Hepatic stellate cell (primary cell): ENCODE measurements around the gene SPATS2.
"Not testable (repeated sequence)": the region's sequence is repeated elsewhere in the genome, so short reads cannot be mapped to it uniquely, and the experiment has no call there.

Source experiments
- DNase-seq: peaks from one replicate; pipeline ENCODE4 v3.0.0; 2011; ENCODE audit warnings: low spot score

Gene SPATS2

DNA sequence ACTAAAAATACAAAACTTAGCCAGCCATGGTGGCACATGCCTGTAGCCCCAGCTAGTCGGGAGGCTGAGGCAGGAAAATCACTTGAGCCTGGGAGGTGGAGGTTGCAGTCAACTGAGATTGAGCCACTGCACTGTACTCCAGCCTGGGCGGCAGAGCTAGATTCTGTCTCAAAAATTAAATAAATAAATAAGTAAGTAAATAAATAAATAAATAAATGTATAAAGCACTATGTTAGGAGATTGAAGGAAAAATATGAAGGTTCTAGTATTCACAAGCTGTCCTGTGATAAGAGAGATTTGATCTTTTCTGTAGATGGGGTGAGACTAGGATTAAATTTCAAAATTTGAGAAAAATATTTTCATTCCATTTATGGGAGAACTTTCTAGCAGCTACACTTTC is 14.9 kb upstream of the SPATS2 start:
- DNase-seq: no peak

DNA sequence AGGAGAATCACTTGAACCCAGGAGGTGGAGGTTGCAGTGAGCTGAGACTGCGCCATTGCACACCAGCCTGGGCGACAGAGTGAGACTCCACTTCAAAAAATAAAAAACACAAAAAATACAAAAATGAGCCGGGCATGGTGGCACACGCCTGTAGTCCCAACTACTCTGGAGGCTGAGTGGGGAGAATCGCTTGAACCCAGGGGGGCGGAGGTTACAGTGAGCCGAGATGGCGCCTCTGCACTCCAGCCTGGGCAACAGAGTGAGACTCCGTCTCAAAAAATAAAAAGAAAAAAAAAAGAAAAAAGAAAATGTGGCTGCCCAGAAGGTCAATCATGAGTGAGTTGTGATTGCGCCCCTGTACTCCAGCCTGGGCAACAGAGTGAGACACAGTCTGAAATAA is 11.3 kb upstream of the SPATS2 start:
- no peak for DNase-seq

DNA sequence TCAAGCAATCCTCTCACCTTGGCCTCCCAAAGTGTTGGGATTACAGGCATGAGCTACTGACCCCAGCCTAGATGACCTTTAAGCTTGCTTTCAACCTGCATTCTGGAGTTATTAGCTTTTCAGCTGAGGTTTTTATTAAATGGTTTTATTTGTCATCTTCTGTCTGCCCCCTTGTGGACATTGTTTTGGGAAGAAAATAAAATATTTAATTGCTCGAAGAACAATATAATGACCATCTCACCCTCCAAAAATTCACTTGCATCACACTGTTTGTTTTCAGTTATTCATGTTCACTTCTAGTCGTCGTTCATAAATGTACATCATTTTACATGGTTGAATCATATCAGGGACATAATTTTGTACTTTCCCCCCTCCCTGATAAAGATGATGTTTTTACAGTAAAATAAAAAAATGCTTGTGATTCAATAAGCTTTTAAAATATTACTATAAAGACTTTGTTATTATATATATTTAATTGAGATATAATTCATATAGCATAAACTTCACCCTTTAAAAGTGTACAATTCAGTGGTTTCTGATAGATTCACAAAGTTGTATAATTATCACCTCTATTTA is 10.1 kb upstream of the SPATS2 start:
- no peak for DNase-seq

DNA sequence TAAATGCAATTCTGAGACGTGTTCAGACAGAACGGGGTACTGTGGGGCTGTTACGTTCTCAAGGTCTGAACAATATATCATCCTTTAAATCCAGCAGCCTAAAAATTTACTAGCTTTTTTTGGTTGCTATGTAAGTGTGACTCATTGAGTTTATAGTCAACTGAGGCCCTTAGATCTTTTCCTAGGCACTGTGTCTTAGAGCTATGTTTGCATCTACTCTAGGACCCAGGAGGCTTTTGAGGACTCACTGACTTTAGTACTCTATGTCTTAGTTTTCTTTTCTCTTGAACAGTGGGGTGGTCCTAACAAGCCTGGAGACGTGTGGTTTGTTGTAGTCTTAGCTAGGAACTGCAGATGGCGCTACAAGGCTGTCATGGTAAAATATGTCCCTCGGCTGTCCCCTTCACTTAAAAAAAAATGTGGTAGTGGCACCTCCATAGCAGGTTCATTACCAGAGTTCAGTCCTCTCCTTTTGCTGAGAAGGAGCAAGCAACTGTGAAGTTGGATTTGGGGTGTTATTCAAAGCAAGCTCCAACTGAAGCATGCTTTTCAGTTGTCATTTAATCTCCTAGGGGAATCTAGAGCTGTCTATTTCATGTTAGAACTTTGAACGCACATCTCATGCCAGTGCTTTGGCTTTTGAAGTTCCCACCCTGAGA is 8.7 kb upstream of the SPATS2 start:
- no peak for DNase-seq

DNA sequence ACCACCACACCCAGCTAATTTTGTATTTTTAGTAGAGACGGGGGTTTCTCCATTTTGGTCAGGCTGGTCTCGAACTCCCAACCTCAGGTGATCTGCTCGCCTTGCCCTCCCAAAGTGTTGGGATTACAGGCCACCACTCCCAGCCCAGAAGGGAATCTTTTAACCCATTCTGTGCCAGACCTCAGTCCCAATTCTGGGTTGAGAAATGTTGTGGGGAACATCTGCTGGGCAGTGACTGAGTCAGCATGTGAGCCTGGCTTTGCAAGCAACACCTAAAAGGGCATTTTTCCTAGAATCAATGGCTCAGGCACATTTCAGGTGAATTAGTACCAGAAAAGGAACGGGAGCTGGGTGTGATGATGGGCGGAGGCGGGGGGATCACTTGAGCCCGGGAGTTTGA is 7.6 kb upstream of the SPATS2 start:
- no peak for DNase-seq

DNA sequence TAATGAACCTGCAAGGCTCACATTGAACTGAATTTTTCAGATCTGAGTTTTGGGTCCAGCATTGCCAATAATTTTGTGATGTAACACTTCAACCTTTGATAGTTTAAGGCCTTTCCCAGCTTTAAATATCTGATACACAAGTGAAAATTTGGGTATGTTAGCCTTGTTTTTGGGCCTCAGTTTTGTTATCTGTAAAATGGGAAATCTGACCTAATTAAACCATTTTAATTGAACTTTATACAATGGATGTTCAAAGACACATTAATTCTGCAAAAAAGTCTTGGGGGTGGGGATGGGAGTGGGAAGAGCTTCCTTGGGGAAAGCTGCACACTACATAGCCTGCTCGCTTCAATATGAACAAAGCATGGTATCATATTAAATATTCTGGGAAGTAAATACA is 5.2 kb upstream of the SPATS2 start:
- DNase-seq: no peak

DNA sequence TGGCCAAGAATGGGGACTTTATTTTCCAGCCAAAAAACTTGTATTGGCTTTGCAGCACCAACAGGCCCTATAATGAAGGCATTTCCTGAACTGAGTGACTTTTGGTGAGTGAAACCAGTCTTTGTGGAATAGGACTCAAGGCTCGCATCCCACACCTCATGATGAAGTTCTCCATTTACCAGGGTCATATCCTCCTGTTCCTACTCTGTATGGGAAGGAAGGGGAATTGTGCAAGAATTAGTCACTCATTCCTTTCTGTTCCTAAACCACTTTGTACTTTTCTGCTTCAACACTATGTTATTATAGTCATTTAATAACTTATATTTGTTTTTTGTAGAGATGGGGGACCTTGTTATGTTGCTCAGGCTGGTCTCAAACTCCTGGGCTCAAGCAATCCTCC is 2.3 kb upstream of the SPATS2 start:
- peak; percentile 71 for DNase-seq

DNA sequence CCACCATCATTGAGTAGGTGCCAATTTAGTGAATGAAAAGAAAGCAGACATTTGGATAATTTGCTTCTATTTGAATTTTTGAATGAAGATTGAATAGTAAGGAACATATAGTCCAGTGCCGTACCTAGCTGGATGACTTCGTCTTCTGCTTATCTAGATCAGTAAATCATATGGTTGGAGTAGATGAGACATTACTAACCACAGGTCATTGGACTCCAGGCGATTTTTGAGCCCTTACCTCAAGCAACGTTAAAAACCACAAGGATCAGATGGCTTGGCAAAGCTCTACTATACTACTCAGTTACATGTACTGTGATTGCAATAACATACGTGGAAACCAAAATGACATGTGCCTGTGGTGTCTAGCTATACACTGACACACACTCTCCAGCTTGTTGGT is 1.7 kb upstream of the SPATS2 start:
- DNase-seq: no peak

DNA sequence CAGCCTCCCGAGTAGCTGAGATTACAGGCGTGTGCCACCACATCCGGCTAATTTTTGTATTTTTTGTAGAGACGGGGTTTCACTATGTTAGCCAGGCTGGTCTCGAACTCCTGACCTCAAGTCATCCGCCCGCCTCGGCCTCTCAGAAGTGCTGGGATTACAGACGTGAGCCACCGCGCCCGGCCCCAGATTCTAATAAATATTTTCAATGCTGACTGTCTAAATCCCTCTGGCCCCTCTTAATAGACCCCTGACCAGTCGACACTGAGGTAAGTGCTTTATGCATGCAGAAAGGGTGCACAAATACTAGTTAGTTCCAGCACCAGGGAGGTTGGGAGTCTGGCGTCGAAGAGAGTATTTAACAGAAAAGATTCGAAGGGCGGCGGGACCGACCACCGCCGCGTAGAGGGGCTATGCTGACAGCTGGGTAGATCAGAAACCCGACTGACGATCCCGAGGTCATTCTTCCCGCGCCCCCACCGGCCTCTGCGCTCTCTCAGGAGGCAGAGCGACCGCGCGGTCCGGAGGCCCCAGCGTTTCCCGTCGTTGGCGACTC is 1.1 kb upstream of the SPATS2 start:
- DNase-seq: no peak

DNA sequence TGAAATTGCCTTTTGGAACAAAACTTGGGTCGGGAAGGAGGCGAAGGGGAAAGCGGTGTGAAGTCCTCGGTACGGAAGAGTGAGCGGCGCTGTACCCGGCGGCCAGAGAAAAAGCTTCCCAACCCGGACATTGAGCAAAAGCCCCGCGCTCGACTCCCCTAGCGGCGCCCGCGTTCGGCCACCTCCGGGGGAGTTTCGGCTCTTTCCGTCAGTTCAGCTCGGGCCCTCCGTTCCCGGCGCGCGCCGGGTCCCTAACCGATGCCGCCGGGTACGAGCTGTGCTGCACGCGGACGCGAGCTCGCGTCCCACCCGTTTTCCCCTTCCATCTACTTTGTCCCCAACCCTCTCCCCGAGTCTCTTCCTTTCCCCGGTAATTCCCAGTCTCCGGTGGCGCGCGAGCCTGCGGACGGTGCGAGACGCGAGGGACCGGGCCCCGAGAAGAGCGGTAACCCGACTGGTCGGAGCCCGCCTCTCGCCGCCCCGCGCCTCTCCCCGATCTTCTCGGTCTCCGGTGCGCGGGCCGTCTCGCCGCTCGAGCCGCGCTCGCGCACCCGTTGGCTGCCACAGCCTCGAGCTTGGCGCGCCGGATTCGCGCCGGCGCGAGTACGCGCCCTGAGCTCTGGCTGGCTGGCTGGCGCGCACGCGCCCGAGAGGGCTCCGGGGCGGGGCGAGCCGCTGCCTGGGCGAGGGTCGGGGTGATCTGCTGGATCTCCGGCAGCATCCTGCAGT is 446 bp upstream of the SPATS2 start:
- peak; percentile 95 for DNase-seq

DNA sequence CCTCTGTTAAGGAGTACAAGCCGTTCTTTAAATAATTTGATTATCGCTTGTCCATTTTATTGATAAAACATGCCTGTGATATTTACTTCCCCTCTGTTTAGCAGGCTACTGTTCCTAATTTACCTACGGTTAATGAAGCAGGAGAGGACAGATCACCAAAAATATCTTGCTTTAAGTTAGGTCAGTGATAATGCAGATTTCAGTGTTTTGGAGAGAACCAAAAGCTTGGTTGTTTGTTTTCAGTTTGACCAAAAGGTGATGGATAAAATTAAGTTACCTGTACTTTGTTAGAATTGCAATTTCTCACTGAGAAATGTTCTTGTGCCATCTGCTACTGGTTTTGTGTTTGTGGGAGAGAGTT is 958 bp downstream of the SPATS2 start:
- no peak for DNase-seq

DNA sequence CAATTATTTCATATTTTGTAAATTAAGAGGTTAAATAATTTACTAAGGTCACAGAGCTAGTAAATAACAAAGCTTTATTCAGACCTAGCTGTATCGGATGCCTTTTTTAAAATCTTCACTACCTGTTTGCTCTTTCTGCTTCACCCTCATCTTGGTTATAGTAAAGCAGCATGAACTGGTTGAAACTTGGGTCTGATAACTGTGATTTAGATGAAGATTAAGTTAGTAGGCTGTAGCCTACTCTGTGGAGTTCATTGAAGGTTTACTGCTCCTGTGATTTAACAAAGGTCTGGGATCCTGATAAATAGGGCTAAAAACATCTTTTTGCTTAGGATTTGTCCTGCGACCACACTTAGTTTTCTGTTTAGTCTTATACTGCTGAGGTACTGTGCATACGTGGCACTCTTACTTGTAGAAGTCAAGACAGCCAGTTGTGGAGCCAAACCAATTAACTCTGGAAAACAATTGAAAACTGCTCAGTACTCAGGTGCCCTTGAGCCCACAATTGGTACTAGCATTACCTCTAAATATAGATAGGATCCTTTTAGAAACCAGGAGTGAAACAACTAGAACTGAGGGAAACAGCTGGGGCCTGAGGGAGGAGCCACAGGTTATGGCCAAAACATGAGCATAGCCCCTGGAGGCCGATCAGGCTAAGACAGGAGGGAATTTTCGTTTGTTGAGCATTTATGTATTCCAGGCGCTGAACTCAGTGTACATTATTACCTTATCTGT is 2.3 kb downstream of the SPATS2 start:
- peak; percentile 68 for DNase-seq

DNA sequence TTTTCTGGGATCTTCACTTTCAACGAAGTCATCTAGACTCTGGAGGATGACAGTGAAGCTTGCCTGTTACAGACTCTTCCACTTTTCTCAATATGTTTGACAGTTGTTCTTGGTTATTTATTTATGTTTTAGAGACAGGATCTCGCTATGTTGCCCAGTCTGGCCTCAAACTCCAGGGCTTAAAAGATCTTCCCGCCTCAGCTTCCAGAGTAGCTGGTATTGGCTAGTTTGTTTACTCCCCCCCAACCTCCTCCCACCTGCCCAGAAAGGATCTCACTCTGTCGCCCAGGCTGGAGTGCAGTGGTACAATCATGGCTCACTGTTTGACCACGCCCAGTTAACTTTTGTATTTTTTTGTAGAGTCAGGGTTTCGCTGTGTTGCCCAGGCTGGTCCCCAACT is 3.3 kb downstream of the SPATS2 start:
- DNase-seq: no peak

DNA sequence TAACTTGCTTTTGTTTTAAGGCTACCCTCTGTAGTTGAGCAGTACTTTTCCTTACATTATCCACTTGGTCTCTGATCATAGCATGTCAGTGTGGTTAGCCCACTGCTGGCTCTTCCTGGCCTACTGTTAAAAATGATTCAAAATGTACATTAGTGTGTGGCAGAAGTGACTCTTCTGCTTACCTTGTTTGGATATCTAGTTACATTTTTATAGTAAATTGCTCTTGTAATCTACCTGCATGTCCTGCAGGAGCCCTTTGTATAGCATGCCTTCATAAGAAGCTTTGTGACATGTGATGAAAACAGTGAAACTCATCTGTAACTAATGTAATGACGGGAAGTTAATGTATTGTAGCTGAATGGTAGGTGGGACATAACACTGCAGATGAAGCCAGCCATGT is 8.1 kb downstream of the SPATS2 start:
- no peak for DNase-seq

DNA sequence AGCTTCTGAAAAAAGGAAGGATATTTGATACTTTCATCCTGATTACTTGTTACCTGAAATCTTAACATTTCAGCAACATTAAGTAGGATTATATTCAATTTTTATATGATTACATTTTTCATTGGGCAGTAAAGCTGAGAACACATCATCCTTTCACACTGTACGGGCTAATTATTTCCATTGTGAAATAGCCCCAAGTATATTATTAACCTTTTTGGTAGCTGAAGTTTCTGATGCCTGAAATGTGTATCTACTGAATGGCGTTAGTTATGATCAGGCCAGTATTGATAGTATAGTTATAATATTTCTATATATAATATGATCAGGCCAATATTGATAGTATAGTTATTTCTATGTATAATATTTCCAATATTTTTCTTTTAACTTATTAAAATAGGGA is 10.1 kb downstream of the SPATS2 start:
- DNase-seq: no peak

DNA sequence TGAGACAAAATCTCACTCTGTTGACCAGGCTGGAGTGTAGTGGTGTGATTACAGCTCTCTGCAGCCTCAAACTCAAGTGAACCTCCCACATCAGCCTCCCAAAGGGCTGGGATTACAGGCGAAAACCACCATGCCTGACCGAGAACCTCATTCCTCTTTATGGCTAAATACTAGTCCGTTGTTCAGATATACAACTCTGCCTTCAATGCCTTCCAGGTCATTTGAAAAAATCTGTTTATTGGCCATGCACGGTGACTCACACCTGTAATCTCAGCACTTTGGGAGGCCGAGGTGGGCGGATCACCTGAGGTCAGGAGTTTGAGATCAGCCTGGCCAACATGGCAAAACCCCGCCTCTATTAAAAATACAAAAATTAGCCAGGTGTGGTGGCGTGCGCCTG is 12.9 kb downstream of the SPATS2 start:
- DNase-seq: not testable (repeated sequence)

DNA sequence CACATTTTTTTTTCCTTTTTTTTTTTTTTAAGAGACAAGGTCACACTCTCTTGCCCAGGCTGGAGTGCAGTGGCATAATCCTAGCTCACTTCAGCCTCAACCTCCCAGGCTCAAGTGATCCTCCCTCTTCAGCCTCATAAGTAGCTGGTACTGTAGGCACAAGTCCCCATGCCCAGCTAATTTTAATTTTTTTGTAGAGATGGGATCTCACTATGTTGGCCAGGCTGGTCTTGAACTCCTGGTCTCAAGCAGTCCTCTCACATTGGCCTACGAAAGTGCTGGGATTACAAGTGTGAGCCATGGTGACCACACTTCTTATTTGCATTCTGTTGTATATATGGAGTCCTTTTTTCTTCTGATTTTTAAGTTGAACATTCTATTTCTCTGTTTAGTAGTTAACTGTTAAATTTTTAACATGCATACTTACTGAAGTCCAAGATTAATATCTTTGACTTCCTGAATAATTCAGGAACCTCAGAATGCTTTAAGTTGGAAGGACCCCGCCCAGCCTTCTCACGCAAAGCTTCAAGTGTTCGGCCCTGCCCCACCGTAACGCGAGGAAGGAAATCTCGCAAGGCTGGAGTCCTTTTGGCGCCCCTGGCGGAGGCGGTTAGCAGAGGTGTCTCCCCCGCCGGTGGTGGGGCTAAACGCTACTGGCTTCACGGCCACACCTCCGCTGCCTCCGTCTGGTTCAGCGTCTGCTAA is 21.6 kb downstream of the SPATS2 start:
- DNase-seq: no peak

DNA sequence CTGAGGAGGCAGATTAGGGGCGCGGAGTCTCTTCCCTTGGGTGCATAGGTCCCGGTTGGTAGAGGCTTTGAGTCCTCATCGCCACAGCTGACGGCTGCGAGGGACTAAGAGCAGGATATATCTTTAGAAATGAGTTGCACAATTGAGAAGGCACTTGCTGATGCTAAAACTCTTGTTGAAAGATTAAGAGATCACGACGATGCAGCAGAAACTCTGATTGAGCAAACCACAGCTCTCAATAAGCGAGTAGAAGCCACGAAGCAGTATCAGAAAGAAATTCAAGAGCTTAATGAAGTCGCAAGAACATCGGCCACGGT is 22.1 kb downstream of the SPATS2 start:
- no peak for DNase-seq

DNA sequence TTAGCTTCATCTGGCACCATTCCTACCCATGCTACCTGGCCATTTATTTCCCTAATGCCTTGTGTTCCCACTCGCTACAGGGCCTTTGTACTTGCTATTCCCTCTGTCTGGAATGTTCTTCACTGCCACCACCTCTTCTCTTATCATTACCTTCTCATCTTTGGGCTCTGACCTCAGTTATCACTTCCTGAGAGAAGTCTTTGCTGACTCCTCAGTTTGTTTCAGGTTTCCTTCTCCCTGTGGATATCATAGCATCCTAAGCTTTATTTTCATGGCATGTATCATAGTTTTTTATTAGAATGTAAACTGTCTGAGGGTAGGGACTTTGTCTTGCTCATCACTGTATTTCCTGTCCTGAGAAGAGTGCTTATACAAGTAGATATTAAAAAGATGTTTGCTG is 29.7 kb downstream of the SPATS2 start:
- DNase-seq: no peak

DNA sequence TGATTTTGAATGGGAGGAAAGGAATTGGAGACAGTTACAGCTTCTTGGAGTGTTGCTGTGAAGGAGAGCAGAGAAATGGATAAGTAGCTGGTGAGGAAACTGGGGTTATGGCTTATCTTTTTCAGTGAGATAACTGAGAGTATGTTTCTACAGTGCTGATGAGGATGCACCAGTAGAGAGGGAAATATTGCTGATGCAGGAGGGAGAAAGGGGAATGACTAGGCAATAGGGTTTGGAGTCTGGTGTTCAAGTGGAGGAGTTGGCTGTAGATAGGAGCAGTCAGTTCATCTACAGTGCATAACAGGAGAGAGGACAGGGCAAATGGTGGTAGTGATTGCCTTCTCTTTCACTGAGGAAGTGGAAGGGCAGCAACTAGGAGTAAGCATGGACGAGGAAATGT is 33.0 kb downstream of the SPATS2 start:
- no peak for DNase-seq

DNA sequence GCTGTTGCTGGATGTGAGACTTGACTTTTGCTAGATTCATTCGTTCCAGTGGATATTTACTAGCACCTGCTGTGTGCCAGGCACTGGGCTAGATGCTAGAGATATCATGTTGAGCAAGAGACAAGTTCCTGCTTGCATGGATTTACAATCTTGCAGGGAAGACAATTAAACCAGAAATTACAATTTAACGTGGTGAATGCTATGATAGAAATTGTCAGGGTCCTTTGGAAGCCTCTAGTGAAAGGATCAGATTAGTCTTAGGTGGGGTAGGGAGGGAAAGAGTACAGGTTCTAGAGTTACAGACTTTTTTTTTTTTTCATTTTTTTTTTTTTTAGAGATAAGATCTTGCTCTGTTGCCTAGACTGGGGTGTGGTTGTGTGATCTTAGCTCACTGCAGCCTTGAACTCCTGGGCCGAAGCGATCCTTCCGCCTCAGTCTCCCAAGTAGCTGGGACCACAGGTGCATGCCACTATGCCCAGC is 36.7 kb downstream of the SPATS2 start:
- DNase-seq: no peak

DNA sequence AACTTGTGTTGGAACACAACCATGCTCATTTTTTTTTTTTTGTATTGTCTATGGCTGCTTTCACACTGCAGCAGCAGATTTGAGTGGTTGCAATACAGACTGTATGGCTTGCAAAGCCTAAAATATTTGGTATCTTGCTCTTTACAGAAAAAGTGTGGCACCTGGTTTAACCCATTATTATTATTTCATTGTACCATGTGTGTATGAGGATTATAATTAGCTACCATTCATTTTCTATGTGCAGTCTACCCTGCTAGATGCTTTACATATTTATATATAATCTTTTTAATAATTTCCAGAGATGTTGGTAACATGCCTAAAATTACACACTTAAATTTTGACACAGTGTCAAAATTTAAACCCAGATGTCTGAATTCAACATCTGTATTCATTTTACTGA is 37.7 kb downstream of the SPATS2 start:
- DNase-seq: no peak
